ENCODE results near the gene ROR2.

- TF ChIP-seq POLR2AphosphoS5 (IDR thresholded peaks at IDR 0.05; ENCODE audit: borderline replicate concordance, low read depth, low read length) (no peak), EZH2 (IDR thresholded peaks at IDR 0.05) (no peak)
Observed at GRCh38 chr9:91789941-91790340, 160.1 kb downstream of the ROR2 start.

Measured in SK-N-MC (cell line).